Measurements from ENCODE around the gene MED29.
"Not testable (repeated sequence)": the region's sequence is repeated elsewhere in the genome, so short reads cannot be mapped to it uniquely, and the experiment has no call there.

Gene MED29

DNA sequence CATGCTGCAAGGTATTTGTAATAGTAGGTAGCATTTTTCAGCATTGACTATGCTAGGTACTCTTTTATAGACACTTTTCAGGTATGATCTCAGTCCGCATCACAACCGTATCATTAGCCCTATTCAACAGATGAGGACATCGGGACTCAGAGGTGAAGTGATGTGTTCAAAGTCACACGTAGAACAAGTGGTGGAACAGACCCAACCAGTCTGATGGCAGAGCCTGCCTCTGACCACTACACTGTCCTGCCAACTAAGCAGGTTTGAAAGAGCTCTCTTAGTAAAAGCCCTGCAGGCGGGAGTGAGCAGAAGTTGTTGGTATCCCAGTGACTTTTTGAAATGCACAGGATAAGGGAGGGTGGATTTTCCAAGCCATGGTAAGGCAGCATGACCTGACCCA, 20.4 kb upstream of the MED29 start:
- H3K4me3 ChIP-seq (ENCODE audit: low read depth, low read length): no peak overlapping the region
- DNase-seq (ENCODE audit: low read depth): no peak
- TF ChIP-seq, protein P1, sequence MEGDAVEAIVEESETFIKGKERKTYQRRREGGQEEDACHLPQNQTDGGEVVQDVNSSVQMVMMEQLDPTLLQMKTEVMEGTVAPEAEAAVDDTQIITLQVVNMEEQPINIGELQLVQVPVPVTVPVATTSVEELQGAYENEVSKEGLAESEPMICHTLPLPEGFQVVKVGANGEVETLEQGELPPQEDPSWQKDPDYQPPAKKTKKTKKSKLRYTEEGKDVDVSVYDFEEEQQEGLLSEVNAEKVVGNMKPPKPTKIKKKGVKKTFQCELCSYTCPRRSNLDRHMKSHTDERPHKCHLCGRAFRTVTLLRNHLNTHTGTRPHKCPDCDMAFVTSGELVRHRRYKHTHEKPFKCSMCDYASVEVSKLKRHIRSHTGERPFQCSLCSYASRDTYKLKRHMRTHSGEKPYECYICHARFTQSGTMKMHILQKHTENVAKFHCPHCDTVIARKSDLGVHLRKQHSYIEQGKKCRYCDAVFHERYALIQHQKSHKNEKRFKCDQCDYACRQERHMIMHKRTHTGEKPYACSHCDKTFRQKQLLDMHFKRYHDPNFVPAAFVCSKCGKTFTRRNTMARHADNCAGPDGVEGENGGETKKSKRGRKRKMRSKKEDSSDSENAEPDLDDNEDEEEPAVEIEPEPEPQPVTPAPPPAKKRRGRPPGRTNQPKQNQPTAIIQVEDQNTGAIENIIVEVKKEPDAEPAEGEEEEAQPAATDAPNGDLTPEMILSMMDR (conservative IDR thresholded peaks at IDR 0.05; ENCODE audit: low read depth, low read length): no peak

DNA sequence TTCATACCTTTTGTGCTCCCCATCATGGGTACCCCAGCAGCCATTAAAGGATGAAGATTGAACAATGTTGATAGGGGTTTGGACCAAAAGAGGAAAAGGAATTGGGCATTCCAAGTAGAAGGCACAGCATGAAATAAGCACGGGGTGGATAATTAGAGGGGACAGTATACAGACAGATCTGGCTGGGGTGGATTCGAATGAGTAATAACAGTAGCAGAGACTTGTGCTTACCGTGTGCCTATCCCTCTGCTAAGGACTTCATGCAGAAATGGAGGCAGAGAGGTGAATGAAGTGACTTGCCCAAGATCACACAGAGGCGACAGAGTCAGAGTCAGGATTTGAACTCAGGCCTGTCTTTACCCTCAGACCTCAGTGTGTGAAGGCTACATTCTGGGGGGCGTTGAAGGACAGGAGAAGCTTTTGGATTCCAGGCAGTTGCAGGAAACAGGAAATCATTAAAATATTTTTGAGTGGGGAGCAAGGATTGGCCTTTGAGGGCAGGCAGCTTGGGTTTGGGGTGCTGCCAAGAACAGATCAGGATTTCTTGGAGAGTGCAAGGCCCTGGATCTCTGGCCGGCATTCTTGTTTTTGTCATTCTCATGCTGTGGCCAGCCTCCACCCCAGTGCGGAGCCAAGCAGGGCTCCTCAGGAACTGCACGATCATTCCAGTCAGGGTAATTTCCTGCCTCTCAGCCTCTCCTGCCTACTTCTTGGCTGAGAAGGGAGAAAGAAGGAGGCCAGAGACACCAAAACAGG, 19.0 kb upstream of the MED29 start:
- TF ChIP-seq, protein P1 (conservative IDR thresholded peaks at IDR 0.05; ENCODE audit: low read depth, low read length): peak; percentile 12
- peak; percentile 97 for DNase-seq (ENCODE audit: low read depth)
- no peak overlapping the region for H3K4me3 ChIP-seq (ENCODE audit: low read depth, low read length)

GRCh38 chr19:39372941-39373340, 18.2 kb upstream of the MED29 start:
- peak; percentile 44 for DNase-seq (ENCODE audit: low read depth)
- TF ChIP-seq, protein P1 (conservative IDR thresholded peaks at IDR 0.05; ENCODE audit: low read depth, low read length): no peak
- no peak overlapping the region for H3K4me3 ChIP-seq (ENCODE audit: low read depth, low read length)

DNA sequence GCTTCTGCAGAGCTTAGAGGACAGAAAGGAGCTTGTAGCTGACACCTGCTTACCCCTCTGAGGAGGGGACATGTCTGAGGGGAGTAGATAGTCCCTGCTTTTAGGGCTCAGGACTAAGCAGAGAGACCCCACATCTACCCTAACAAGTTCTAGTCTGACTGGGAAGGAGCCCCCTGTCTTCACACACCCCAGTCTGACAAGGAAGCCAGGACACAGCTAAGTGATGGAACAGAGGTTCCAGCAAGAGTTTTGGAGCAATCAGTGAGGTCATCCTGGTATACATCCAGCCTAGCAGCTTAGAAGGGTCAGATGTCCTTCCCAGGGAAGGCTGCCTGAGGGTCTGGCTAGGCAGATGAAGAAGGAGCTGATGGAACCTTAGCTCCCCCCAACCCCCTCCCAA, 15.2 kb upstream of the MED29 start:
- H3K4me3 ChIP-seq (ENCODE audit: low read depth, low read length): no peak overlapping the region
- no peak for DNase-seq (ENCODE audit: low read depth)
- TF ChIP-seq, protein P1 (conservative IDR thresholded peaks at IDR 0.05; ENCODE audit: low read depth, low read length): no peak

DNA sequence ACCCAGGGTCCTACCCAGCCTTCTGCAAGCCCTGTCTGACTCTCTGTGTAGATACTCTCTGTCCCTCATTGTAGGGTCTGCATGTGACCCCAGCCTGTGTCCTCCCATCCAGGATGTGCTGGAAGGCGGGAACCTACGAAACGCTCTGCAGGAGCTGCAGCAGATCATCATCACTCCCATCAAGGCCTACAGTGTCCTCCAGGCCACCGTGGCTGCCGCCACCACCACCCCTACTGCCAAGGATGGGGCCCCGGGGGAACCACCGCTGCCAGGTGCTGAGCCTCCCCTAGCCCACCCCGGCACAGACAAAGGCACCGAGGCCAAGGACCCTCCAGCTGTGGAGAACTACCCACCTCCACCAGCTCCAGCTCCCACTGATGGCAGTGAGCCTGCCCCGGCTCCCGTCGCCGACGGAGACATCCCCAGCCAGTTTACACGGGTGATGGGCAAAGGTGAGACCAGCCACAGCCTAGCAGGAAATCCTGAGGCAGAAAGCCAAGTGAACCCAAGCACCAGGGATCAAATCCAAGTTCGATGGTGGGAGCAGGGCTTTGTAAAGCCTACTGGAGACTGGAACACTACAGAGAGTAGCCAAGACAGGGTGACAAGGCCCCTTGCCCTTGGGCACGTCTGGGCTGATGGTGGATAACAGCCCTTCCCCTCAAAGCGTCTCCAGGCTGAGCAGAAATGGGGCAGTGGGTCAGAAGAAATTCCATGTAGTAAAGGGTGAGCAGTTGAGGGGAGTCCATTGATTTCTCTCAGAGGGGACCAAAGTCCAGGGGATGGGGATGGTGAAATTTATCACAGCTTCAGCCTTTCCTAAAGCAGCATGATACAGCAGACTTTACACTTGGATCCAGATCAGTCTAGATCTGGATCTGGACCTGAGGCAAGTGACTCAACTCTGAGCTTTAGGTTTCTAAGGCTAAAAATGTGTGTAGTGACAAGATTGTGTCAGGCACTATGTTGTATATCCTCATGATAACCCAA, 13.5 kb upstream of the MED29 start:
- TF ChIP-seq, protein P1 (conservative IDR thresholded peaks at IDR 0.05; ENCODE audit: low read depth, low read length): no peak
- no peak overlapping the region for H3K4me3 ChIP-seq (ENCODE audit: low read depth, low read length)
- no peak for DNase-seq (ENCODE audit: low read depth)

- not testable (repeated sequence) for H3K4me3 ChIP-seq (ENCODE audit: low read depth, low read length); DNase-seq (ENCODE audit: low read depth)
Measured at GRCh38 chr19:39379366-39379765, 11.8 kb upstream of the MED29 start.

DNA sequence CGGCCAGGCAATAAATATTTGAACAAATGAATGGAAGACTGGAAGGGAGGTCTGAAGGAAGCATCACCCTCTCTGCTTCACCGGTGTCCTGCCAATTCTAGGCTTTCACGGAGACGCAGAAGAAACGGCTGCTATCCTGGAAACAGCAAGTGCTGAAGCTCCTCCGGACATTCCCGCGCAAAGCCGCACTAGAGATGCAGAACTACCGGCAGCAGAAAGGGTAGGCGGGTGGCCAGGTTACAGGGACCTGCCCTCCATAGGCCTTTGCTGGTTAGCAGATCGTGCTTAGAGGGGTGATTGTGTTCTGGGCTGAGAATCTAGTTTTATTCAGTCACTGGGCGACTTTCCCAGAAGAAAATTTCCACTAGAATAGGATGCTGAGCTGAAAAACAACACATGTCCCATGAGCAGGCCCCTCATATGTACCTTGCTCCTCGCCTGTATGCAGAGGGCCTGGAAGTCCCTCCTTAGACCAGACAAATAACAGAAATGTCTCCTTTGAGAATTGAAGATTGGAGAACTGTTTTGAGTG, 11.2 kb upstream of the MED29 start:
- no peak for DNase-seq (ENCODE audit: low read depth)
- H3K4me3 ChIP-seq (ENCODE audit: low read depth, low read length): no peak overlapping the region
- TF ChIP-seq, protein P1 (conservative IDR thresholded peaks at IDR 0.05; ENCODE audit: low read depth, low read length): no peak

Measured in choroid plexus epithelial cell (primary cell).